ENCODE measurements around the gene NHSL1.

DNA sequence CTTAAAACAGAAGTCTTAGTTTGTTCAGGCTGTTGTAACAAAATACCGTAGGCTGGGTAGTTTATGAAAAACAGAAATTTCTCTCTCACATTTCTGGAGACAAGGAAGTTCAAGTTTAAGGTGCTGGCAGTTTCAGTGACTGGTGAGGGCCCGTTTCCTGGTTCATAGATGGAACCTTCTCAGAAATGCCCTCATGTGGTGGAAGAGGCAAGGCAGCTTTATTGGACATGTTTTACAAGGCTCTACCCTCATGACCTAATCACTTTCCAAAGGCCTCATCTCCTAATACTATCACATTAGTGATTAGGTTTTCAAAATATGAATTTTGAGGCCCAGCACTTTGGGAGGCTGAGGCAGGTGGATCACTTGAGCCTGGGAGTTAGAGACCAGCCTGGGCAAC, 92.9 kb downstream of the NHSL1 start:
- TF ChIP-seq, protein P1, sequence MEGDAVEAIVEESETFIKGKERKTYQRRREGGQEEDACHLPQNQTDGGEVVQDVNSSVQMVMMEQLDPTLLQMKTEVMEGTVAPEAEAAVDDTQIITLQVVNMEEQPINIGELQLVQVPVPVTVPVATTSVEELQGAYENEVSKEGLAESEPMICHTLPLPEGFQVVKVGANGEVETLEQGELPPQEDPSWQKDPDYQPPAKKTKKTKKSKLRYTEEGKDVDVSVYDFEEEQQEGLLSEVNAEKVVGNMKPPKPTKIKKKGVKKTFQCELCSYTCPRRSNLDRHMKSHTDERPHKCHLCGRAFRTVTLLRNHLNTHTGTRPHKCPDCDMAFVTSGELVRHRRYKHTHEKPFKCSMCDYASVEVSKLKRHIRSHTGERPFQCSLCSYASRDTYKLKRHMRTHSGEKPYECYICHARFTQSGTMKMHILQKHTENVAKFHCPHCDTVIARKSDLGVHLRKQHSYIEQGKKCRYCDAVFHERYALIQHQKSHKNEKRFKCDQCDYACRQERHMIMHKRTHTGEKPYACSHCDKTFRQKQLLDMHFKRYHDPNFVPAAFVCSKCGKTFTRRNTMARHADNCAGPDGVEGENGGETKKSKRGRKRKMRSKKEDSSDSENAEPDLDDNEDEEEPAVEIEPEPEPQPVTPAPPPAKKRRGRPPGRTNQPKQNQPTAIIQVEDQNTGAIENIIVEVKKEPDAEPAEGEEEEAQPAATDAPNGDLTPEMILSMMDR (IDR thresholded peaks at IDR 0.05; ENCODE audit: borderline replicate concordance, extremely low read depth, low read length, poor library complexity, severe bottlenecking) = no peak
- TF ChIP-seq EZH2 (IDR thresholded peaks at IDR 0.05; ENCODE audit: borderline replicate concordance, low read depth, low read length, severe bottlenecking) = no peak
